Lung (tissue), 12 donors: ENCODE measurements around the gene CDK8. TPM values are rescaled to one million over a fixed set of nuclear protein-coding genes. Genes with fewer than 3 reads are reported as not detected.

Source experiments
- ATAC-seq: fragments of 200-7000 bp; cut with Tn5 transposase; one replicate; pipeline ENCODE4 v1.9.1; 2020; ENCODE audit warnings: moderate number of reproducible peaks; ENCODE audit not compliant: insufficient read depth, low FRiP score
- DNase-seq, 3 donors: peaks; one replicate each; pipeline ENCODE4 v3.0.0-alpha.2; 2013 to 2017
- H3K27ac ChIP-seq, 2 donors: one replicate each; pipeline ENCODE4 v1.5.1; 2013; ENCODE audit warnings: mild to moderate bottlenecking in 2 of 2, moderate library complexity in 2 of 2, control low read depth in 1 of 2, inconsistent platforms in 1 of 2, low read depth in 1 of 2, low read length in 1 of 2
- H3K27me3 ChIP-seq, 3 donors: one replicate each; pipeline ENCODE4 v1.5.1; 2013; ENCODE audit warnings: low read length in 2 of 3; ENCODE audit not compliant: control insufficient read depth in 3 of 3, insufficient read depth in 3 of 3
- H3K36me3 ChIP-seq, 4 donors: one replicate each; pipeline ENCODE4 v1.5.1; 2013; ENCODE audit warnings: low read length in 4 of 4, mild to moderate bottlenecking in 1 of 4, moderate library complexity in 1 of 4; ENCODE audit not compliant: control insufficient read depth in 4 of 4, insufficient read depth in 4 of 4
- H3K4me1 ChIP-seq, 5 donors: one replicate each; pipeline ENCODE4 v1.5.1; 2013; ENCODE audit warnings: low read length in 5 of 5, mild to moderate bottlenecking in 2 of 5, moderate library complexity in 1 of 5; ENCODE audit not compliant: control insufficient read depth in 5 of 5, insufficient read depth in 5 of 5
- H3K4me3 ChIP-seq: one replicate; pipeline ENCODE4 v1.5.1; 2013; ENCODE audit warnings: mild to moderate bottlenecking, control low read depth, moderate library complexity
- H3K9ac ChIP-seq, 2 donors: one replicate each; pipeline ENCODE4 v1.5.1; 2013; ENCODE audit warnings: low read length in 2 of 2, control low read depth in 1 of 2; ENCODE audit not compliant: insufficient read depth in 1 of 2
- H3K9me3 ChIP-seq, 4 donors: one replicate each; pipeline ENCODE4 v1.5.1; 2013; ENCODE audit warnings: low read length in 3 of 4, mild to moderate bottlenecking in 1 of 4, moderate library complexity in 1 of 4; ENCODE audit not compliant: control insufficient read depth in 4 of 4, insufficient read depth in 3 of 4
- CTCF ChIP-seq: IDR thresholded peaks from 2 replicates; pipeline ENCODE4 v1.5.1; 2012; ENCODE audit warnings: mild to moderate bottlenecking; ENCODE audit errors: control extremely low read depth, extremely low read depth
- WGBS, 2 donors: extraction: QIAGEN DNeasy Blood & Tissue Kit; methylation state at CpG; one replicate each; pipeline ENCODE4 v1.1.7; 2013; 5-methylcytosine and 5-hydroxymethylcytosine counted together
- polyA plus RNA-seq, 2 donors: library from polyadenylated mRNA; stranded (reverse); fragments of 200-250 nt; gene quantifications; one replicate each; pipeline ENCODE4 v1.2.1, GENCODE V29; 2013
- total RNA-seq, 2 donors: library from RNA; depleted of rRNA in 1 of 2; stranded (reverse); fragments of >200 nt in 1 of 2; gene quantifications; one replicate each; pipeline ENCODE4 v1.2.1, GENCODE V29; 2014 to 2021
- donor health status: control.
- donor health status: control.
- donor health status: Bipolar disorder and iron deficiency.
- donor health status: healthy.
- donor health status: DM: yes; HTN: yes; CAD: no.

CDK8 gene
- total and polyA plus RNA-seq, 4 donors, result 7.1 to 12.7 (median 9.6) TPM

- H3K9ac ChIP-seq, result no peak overlapping the region
- no peak for TF ChIP-seq CTCF
- no peaks in the 10 kb centered on the region for H3K27me3 ChIP-seq
- no peak overlapping the region for H3K27ac ChIP-seq
- no peaks in the 10 kb centered on the region for H3K36me3 ChIP-seq
- H3K4me3 ChIP-seq, result no peak overlapping the region
- ATAC-seq, result no peak
- DNase-seq, result no peak
- H3K4me1 ChIP-seq, result peaks cover 0 to 2% (median 0%) of the 10 kb centered on the region in 5 donors
- no peaks in the 10 kb centered on the region for H3K9me3 ChIP-seq
- 96 to 99% methylated on average over 5 of the region's 5 CpGs for WGBS, 2 donors
Observed at GRCh38 chr13:26379831-26380230, 125.9 kb downstream of the CDK8 start.

- Histone ChIP-seq H3K36me3 (peaks cover 0 to 5% (median 1%) of the 10 kb centered on the region in 4 donors), H3K27ac (no peak overlapping the region), H3K9me3 (no peaks in the 10 kb centered on the region), H3K4me1 (peaks cover 0 to 2% (median 0%) of the 10 kb centered on the region in 5 donors), H3K4me3 (no peak overlapping the region), H3K27me3 (no peaks in the 10 kb centered on the region), H3K9ac (no peak overlapping the region)
- WGBS, 2 donors, result 94 to 99% methylated on average over 2 of the region's 2 CpGs
- ATAC-seq (no peak), DNase-seq (no peak)
- TF ChIP-seq CTCF, result no peak
Observed at GRCh38 chr13:26380930-26381329, 127.0 kb downstream of the CDK8 start.

DNA sequence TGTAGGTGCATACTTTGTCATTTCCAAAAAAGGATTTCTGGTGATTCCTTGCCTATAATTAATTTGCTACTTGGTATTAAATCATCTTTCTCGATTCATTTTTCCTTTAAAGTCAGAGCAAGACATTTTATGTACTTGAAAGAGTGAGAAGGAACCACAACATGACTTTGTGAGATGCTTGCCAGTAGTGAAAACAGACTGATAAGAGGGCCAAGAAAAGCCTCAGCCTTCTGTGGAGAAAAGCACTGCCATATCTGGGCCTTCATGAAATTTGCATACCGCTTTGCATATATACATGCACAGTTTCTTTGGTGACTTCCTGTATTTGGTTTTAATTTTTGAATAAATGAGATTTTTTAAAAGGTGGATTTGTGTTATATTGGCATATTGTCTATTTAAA is 128.4 kb downstream of the CDK8 start:
- no peak for ATAC-seq
- no peak for TF ChIP-seq CTCF
- 88 to 92% methylated on average over 2 of the region's 2 CpGs for WGBS, 2 donors
- Histone ChIP-seq H3K4me1 (peaks cover 0 to 2% (median 0%) of the 10 kb centered on the region in 5 donors), H3K9me3 (no peaks in the 10 kb centered on the region), H3K27ac (no peak overlapping the region), H3K27me3 (no peaks in the 10 kb centered on the region), H3K36me3 (peaks cover 0 to 9% (median 6%) of the 10 kb centered on the region in 4 donors), H3K9ac (no peak overlapping the region), H3K4me3 (no peak overlapping the region)
- no peak for DNase-seq

DNA sequence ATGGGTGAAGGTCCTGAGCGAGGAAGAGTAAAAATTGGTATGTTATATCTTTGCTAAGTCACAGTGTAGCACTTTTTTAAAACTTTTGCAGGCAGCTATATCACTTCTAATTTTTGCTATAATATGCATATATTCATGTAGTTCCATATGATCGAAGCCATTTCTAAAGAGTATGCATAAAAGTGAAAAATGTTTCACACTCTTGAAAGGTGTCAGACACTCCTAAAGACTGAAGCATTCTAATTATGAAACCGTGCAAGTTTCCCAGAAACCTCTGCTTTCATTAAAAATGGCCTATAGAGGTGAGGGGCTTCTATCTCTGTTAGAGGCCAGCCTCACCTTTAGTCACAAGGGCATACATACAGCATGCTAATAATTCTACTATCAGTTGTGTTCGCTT is 128.9 kb downstream of the CDK8 start:
- no peaks in the 10 kb centered on the region for H3K9me3 ChIP-seq
- H3K36me3 ChIP-seq, result peaks cover 2 to 11% (median 8%) of the 10 kb centered on the region in 4 donors
- DNase-seq (no peak), ATAC-seq (no peak)
- H3K4me3 ChIP-seq, result no peak overlapping the region
- peaks cover 0 to 2% (median 0%) of the 10 kb centered on the region in 5 donors for H3K4me1 ChIP-seq
- WGBS, 2 donors, result 94 to 98% methylated on average over 4 of the region's 4 CpGs
- H3K9ac ChIP-seq, result no peak overlapping the region
- H3K27ac ChIP-seq, result no peak overlapping the region
- TF ChIP-seq CTCF, result no peak
- H3K27me3 ChIP-seq, result no peaks in the 10 kb centered on the region
